ENCODE measurements around the gene ARMC9. TPM values are rescaled to one million over a fixed set of nuclear protein-coding genes. Genes with fewer than 3 reads are reported as not detected.

The ARMC9 gene
- total RNA-seq, 1 experiment from 2014 or later: 14.9 TPM

- no peak overlapping the region for H3K27ac ChIP-seq (ENCODE audit: low read depth, low read length, poor library complexity, severe bottlenecking)
- no TSS peak for BruUV-seq (replicated peaks)
- intact Hi-C loops (cut with micrococcal nuclease; ENCODE audit: unreplicated experiment): no loop called here
- H3K36me3 ChIP-seq (ENCODE audit: insufficient read depth, low read length, poor library complexity, severe bottlenecking): no peaks in the 10 kb centered on the region
- no peak for DNase-seq (ENCODE audit: low spot score)
- ChIA-PET POLR2A (ENCODE audit: low non-redundant PET) (no interaction called here), CTCF (no interaction called here)
- H3K4me3 ChIP-seq (ENCODE audit: low read depth, low read length, poor library complexity, severe bottlenecking): no peak overlapping the region
- TF ChIP-seq, protein P1, sequence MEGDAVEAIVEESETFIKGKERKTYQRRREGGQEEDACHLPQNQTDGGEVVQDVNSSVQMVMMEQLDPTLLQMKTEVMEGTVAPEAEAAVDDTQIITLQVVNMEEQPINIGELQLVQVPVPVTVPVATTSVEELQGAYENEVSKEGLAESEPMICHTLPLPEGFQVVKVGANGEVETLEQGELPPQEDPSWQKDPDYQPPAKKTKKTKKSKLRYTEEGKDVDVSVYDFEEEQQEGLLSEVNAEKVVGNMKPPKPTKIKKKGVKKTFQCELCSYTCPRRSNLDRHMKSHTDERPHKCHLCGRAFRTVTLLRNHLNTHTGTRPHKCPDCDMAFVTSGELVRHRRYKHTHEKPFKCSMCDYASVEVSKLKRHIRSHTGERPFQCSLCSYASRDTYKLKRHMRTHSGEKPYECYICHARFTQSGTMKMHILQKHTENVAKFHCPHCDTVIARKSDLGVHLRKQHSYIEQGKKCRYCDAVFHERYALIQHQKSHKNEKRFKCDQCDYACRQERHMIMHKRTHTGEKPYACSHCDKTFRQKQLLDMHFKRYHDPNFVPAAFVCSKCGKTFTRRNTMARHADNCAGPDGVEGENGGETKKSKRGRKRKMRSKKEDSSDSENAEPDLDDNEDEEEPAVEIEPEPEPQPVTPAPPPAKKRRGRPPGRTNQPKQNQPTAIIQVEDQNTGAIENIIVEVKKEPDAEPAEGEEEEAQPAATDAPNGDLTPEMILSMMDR (conservative IDR thresholded peaks at IDR 0.05; ENCODE audit: low read depth, low read length): no peak
- TF ChIP-seq EZH2 (IDR thresholded peaks at IDR 0.05; ENCODE audit: borderline replicate concordance, low read depth, low read length, poor library complexity, severe bottlenecking): no peak
- no peaks in the 10 kb centered on the region for H3K9me3 ChIP-seq (ENCODE audit: low read depth, low read length, poor library complexity, severe bottlenecking)
- H3K27me3 ChIP-seq (replicated peaks; ENCODE audit: insufficient read depth, low read depth, low read length, poor library complexity): no peaks in the 10 kb centered on the region
- no peaks in the 10 kb centered on the region for H3K4me1 ChIP-seq (ENCODE audit: insufficient read depth, low read length, poor library complexity, severe bottlenecking)
Observed at GRCh38 chr2:231290321-231291015, 92.0 kb downstream of the ARMC9 start.

DNA sequence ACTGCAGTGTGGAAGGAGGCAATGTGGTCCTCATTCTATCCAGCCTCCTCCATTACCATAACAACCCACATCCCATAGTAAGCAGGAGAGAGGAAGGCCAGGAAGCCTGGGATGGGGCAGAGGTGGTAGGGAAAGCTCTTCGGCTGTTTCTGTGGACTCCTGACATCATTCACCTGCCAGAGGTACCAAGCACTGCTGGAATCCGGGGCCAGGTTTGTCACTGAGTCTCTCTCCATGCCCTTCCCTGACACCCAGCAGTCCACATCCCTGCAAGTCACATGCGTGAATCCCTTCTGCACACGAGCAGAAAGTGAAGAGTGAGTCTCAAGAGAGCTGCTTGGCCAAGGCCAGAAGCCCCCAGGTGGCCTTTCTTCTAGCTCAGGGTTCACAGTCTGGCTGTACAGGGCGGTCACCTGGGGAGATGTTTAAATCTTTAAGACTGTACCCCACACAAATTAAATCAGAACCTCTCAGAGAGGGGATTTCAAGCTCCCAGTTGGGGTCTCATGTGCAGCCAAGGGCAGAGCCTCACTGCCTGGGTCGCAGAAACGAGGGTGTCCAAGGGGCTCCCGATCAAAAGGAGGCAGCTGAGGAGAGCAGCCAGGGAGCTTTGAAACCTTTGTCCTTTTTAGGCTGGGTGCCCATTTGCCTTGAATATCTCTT, 94.2 kb downstream of the ARMC9 start:
- POLR2A ChIA-PET (ENCODE audit: low non-redundant PET): interaction anchor here (0.6 kb wide), 1 partner anchor 74 kb away, joined by 3 read pairs; no protein-coding TSS in a partner anchor
- CTCF ChIA-PET: no interaction called here
- no TSS peak for BruUV-seq (replicated peaks)

GRCh38 chr2:231293163-231293562, 94.7 kb downstream of the ARMC9 start:
- TF ChIP-seq EZH2 (IDR thresholded peaks at IDR 0.05; ENCODE audit: borderline replicate concordance, low read depth, low read length, poor library complexity, severe bottlenecking): no peak
- TF ChIP-seq, protein P1 (conservative IDR thresholded peaks at IDR 0.05; ENCODE audit: low read depth, low read length): no peak
- Histone ChIP-seq H3K4me1 (ENCODE audit: insufficient read depth, low read length, poor library complexity, severe bottlenecking) (no peaks in the 10 kb centered on the region), H3K36me3 (ENCODE audit: insufficient read depth, low read length, poor library complexity, severe bottlenecking) (no peaks in the 10 kb centered on the region), H3K27ac (ENCODE audit: low read depth, low read length, poor library complexity, severe bottlenecking) (no peak overlapping the region), H3K4me3 (ENCODE audit: low read depth, low read length, poor library complexity, severe bottlenecking) (no peak overlapping the region), H3K9me3 (ENCODE audit: low read depth, low read length, poor library complexity, severe bottlenecking) (no peaks in the 10 kb centered on the region), H3K27me3 (replicated peaks; ENCODE audit: insufficient read depth, low read depth, low read length, poor library complexity) (no peaks in the 10 kb centered on the region)
- ChIA-PET POLR2A (ENCODE audit: low non-redundant PET) (no interaction called here), CTCF (no interaction called here)
- no TSS peak for BruUV-seq (replicated peaks)
- no peak for DNase-seq (ENCODE audit: low spot score)
- intact Hi-C loops (cut with micrococcal nuclease; ENCODE audit: unreplicated experiment): no loop called here

More for the DNA sequence above, 94.2 kb downstream of the ARMC9 start:
- intact Hi-C loops (cut with micrococcal nuclease; ENCODE audit: unreplicated experiment): no loop called here
- Histone ChIP-seq H3K36me3 (ENCODE audit: insufficient read depth, low read length, poor library complexity, severe bottlenecking) (no peaks in the 10 kb centered on the region), H3K4me3 (ENCODE audit: low read depth, low read length, poor library complexity, severe bottlenecking) (no peak overlapping the region), H3K9me3 (ENCODE audit: low read depth, low read length, poor library complexity, severe bottlenecking) (no peaks in the 10 kb centered on the region), H3K4me1 (ENCODE audit: insufficient read depth, low read length, poor library complexity, severe bottlenecking) (no peaks in the 10 kb centered on the region), H3K27ac (ENCODE audit: low read depth, low read length, poor library complexity, severe bottlenecking) (no peak overlapping the region), H3K27me3 (replicated peaks; ENCODE audit: insufficient read depth, low read depth, low read length, poor library complexity) (no peaks in the 10 kb centered on the region)
- DNase-seq (ENCODE audit: low spot score): no peak
- TF ChIP-seq, protein P1 (conservative IDR thresholded peaks at IDR 0.05; ENCODE audit: low read depth, low read length): no peak
- TF ChIP-seq EZH2 (IDR thresholded peaks at IDR 0.05; ENCODE audit: borderline replicate concordance, low read depth, low read length, poor library complexity, severe bottlenecking): no peak
